HG02981 (cell line): ENCODE measurements around the gene PGLYRP4.

ENCODE experiments used
- ATAC-seq: cut with Tn5 transposase; IDR thresholded peaks from one replicate; pipeline ENCODE4 v1.9.1; 2021; ENCODE audit warnings: mild to moderate bottlenecking, moderate library complexity; ENCODE audit not compliant: unreplicated experiment

Gene PGLYRP4

GRCh38 chr1:153293480-153293775, 55.2 kb downstream of the PGLYRP4 start:
- no peak for ATAC-seq

DNA sequence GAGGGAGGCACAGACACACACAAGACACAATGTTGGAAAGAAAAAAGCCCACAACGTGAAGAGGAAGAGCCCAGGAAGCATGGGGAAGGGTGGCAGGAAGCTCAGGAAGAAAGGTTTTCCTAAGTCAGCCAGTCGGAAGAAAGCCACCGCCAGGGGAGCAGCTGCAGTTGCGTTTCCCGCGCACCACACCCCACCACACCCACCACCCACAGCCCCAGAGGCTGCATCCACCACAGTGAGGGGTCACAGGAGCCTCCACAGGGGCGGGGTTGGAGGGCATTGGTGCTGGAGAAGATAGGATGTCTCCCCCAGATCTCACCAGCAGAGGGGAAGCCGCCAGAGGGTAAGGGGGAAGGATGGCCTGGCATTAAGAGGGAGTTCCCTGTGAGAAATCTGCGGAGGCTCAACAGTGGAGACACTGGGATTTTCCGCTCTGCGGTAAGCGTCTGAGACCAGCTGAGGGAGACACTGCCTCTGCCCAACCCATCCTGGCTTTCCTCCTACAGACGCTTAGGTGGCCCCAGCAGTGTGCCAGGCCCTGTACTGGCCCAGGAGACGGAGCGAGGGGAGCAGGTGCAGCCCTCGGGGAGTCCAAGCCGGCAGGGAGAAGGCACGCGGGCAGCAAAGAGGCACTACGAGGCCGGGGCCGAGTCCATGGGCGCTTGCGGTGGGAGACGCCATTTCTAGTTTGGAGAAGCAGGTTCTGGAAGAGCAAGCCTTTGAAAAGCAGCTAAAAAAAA, 55.7 kb downstream of the PGLYRP4 start:
- no peak for ATAC-seq

- ATAC-seq = no peak
These were observed 56.5 kb downstream of the PGLYRP4 start for GRCh38 chr1:153292185-153292584.

- ATAC-seq = no peak
These were observed 57.1 kb downstream of the PGLYRP4 start for GRCh38 chr1:153291514-153291913.

DNA sequence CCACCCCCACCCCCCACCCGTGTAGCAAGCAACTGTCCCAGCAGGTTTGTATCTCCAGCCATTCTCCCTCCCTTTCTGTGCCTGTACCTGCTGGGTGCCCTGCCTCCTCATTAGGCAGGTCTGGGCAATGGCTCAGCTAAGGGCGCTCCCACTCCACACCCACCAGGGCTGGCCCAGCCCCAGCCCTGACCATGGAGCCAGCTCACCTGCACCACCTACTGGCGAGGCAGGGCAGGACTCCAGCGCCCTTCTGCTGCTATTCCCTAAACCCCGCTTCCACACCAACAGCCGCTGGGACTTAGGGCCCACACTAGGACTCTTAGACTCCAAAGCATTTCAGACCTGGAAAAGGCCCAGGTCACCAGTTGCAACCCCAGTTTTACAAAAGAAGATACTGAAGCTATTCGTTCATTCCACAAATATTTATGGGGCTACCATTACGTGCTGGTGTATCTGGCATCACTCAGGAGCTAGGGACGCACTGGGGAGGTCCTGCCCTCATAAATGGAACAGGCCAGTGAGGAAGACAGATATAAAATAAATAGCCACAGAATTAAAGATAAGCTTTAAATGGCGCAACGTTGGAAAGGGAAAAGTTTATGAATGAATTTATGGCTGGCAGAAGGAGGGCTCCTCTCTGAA, 59.9 kb downstream of the PGLYRP4 start:
- peak; percentile 48 for ATAC-seq
